Measurements from ENCODE around the gene CD6.

DNA sequence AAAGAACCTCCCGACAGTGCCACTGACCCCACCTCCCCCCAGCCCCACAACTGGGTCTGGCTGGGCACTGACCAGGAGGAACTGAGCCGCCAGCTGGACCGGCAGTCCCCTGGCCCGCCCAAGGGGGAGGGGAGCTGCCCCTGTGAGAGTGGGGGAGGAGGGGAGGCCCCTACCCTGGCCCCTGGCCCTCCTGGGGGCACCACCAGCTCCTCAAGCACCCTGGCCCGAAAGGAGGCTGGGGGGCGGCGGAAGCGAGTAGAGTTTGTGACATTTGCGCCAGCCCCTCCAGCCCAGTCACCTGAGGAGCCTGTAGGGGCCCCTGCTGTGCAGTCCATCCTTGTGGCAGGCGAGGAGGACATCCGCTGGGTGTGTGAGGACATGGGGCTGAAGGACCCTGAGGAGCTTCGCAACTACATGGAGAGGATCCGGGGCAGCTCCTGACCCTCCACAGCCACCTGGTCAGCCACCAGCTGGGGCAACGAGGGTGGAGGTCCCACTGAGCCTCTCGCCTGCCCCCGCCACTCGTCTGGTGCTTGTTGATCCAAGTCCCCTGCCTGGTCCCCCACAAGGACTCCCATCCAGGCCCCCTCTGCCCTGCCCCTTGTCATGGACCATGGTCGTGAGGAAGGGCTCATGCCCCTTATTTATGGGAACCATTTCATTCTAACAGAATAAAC is 34.9 kb upstream of the CD6 start:
- TF ChIP-seq, protein P1, sequence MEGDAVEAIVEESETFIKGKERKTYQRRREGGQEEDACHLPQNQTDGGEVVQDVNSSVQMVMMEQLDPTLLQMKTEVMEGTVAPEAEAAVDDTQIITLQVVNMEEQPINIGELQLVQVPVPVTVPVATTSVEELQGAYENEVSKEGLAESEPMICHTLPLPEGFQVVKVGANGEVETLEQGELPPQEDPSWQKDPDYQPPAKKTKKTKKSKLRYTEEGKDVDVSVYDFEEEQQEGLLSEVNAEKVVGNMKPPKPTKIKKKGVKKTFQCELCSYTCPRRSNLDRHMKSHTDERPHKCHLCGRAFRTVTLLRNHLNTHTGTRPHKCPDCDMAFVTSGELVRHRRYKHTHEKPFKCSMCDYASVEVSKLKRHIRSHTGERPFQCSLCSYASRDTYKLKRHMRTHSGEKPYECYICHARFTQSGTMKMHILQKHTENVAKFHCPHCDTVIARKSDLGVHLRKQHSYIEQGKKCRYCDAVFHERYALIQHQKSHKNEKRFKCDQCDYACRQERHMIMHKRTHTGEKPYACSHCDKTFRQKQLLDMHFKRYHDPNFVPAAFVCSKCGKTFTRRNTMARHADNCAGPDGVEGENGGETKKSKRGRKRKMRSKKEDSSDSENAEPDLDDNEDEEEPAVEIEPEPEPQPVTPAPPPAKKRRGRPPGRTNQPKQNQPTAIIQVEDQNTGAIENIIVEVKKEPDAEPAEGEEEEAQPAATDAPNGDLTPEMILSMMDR (IDR thresholded peaks at IDR 0.05 in 4 of 5, conservative IDR thresholded peaks at IDR 0.05 in 1 of 5): no peak
- no peak for TF ChIP-seq POLR2A (IDR thresholded peaks at IDR 0.05)
